Jurkat, Clone E6-1 (cell line): ENCODE results near the gene TANC1.
"Not testable (repeated sequence)": the region's sequence is repeated elsewhere in the genome, so short reads cannot be mapped to it uniquely, and the experiment has no call there.

Source experiments
- DNase-seq: peaks from one replicate; pipeline ENCODE4 v3.0.0-alpha.2; 2011; ENCODE audit warnings: low read depth, low spot score
- H3K4me3 ChIP-seq: 2 replicates; pipeline ENCODE4 v1.5.1; 2011; ENCODE audit warnings: mild to moderate bottlenecking, low read length, control low read depth, moderate library complexity

TANC1 gene

DNA sequence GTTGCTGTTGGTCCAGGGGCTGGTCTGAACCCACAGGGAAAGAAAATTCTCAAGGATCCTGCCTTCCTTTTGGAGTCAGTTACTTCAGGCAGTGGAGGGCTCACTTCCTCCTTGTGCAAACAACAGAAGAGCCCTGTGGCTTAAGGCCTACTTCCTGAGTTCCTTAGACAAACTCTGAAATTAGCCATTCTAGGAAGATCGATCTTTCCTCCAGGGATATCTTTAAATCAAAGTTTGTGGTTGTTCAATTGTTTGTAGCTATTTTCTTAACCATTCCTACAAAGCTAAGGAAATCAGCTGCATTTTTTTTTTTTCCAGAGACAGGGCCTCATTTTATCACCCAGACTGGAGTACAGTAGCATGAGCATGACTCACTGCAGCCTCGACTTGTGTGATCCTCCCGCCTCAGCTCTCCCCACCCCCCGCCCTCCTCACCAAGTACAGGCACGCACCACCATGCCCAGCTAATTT lies 156.0 kb downstream of the TANC1 start:
- peak; percentile 49 for DNase-seq
- H3K4me3 ChIP-seq, result no peak overlapping the region

DNA sequence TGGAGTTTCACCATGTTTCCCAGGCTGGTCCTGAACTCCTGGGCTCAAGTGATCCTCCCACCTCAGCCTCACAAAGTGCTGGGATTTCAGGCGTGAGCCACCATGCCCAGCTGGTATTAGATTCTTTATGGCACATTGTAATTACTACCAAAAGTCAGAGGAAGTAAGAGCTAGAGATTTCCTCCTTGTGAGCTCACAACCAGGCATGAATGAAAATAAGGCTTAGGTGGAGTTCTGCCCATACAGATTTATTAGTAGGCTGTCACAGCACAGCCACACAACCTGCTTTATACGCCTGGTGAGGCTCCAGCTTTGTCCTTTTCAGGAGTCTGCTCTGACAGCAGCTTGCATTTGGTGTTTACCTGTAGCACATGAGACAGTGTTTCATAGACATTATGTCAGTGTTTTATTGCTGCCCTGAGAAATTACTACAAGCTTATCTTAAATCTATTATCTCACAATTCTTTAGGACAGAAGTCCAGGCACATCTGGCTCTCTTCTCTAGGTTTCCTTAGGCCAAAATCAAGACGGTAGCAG lies 156.6 kb downstream of the TANC1 start:
- H3K4me3 ChIP-seq, result no peak overlapping the region
- DNase-seq, result no peak

DNA sequence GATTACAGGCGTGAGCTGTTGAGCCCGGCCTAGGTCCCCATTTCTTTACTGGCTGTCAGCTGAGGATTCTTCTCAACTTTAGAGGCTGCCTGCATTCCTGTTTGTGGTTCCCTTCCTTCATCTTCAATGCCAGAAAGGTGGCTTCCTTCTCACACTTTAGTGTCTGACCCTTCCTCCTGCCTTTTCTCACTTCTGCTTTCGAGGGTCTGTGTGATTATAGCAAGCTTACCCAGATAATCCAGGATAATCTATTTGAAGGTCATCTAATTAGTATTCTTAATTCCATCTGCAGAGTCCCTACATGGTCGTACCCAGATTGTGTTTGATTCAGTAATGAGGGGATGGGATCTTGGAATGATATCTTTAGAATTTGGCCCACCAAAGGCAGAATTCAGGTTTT lies 157.4 kb downstream of the TANC1 start:
- no peak overlapping the region for H3K4me3 ChIP-seq
- no peak for DNase-seq

DNA sequence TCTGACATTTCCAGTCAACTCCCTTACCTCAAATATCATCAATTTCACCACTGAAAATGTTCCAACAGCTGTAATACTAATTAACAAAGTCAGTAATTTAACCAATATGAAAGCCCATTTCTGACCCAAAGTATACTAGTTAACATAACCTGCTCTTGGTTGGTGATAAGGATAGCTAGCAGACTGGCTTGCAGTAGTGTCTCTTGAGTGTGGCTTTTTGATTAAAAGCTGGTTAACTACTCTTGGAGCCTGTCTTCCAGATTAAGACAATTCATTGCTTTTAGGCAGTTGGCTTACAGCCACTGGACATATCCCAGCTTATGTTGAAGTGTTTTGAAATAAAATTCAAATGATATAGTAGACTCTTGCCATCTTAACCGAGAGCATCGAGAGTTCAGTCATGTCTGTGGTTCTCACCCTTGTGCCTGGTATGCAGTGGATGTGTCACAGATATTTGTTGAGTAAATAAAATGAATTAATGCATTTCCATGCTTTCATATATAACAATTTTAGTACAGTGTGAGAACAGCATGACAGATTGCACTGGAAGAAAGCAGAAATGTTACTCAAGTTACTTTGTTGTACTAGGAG lies 158.1 kb downstream of the TANC1 start:
- no peak overlapping the region for H3K4me3 ChIP-seq
- no peak for DNase-seq

DNA sequence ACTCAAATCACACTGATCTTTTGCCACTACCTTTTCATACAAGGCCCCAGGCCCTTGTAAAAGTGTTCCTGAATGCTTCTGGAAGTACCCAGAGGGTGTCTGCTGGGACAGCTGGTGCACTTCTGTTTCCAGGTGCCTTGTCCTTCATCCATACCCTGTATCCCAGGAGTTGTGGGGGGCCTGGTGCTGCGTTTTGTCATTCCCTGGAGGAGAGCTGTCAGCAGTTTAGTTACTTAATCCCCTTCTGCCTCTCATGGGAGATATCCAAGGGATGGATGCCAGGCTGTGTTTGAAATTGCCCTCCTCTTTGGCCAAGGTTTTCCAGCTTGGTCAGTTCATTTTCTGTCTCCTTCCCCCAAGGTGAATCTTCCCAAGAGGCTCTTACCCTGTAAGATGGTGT lies 159.8 kb downstream of the TANC1 start:
- no peak for DNase-seq
- no peak overlapping the region for H3K4me3 ChIP-seq

DNA sequence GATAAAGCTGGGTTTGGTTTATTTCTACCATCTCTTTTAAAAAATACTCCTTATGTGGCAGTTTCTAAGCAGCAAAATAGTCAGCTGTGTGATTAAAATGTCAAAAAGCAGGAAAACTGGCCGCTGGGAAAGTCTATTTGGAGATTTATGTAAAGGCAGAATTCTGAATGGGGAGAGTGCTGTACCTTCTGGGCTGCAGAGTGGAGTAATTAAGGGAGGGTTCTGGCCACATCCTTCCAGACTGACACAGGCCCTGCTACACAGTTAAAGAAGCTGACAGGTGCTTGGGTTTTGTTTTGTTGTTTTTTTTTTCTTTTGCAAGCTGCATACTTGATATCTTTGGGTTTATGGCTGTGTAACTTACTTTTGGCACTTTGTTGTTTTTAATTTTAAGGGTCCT lies 160.8 kb downstream of the TANC1 start:
- H3K4me3 ChIP-seq, result no peak overlapping the region
- peak; percentile 84 for DNase-seq

DNA sequence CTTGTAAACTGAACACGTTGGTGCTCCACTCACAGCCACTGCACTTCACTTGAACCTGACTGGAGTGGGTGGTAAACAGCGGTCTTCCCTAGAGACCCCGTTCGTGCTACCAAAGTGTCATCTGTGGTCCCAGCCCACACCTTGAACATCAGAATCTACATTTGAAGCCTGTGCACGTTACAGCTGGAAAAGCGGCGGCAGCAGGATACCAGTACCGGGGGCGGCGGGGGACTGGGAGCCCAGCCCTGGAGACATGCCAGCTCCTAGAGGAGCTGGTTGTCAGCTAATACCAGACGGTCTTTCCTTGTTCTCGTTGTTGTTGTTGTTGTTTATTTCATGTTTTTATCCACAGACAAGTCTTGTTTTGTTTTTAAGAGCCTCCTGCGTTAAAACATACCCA lies 161.4 kb downstream of the TANC1 start:
- DNase-seq, result no peak

DNA sequence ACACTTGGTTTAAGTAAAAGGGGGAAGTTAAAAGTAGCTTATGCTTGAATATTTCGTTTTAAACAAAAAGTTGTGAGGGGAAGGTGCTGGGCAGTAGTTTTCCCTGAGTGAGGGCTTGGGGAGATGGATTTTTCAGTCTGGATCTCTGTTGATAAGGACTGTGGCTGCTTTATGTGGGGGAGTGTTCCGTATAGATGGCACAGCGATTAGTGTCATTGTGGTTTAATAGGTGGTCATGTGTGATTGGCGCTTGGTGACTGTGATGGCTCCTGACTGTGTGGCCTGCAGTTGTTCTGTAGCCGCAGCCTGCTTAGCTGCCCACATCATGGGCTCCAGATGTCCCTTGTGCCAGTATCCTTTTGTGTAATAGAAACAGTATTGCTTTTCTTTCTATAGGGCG lies 161.9 kb downstream of the TANC1 start:
- peak; percentile 72 for DNase-seq
- no peak overlapping the region for H3K4me3 ChIP-seq

More for the DNA sequence above, 161.4 kb downstream of the TANC1 start:
- H3K4me3 ChIP-seq, result no peak overlapping the region

DNA sequence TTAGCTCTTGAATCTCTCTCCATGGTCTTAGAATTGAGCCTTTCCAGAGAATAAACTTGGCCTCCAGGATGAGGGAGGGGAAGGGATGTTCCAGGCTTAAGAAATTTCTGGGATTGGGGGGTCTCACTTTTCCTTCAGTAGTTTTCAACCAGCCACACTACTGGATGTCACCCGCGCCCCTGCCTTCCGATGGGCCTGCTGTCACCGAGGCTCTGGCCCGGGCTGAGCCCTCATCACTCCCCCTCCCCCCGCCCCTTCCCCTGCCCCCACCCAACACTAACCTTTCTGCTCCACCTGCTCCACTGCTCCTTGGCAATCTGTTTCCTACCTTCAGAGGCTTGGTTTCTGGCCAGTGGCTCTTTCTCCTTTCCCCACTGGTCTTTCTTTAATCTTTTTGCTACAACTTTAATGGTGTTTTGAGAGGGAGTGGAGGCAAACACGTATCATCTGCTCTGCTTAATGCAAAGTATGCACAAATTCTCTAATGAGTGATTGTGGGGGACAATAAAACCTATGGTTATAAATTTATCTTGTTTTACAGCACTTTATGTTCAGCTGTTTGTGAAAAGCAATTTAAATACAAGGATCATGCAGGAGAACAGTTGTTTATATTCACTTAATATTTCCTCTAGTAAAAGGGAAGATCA lies 162.9 kb downstream of the TANC1 start:
- no peak for DNase-seq

DNA sequence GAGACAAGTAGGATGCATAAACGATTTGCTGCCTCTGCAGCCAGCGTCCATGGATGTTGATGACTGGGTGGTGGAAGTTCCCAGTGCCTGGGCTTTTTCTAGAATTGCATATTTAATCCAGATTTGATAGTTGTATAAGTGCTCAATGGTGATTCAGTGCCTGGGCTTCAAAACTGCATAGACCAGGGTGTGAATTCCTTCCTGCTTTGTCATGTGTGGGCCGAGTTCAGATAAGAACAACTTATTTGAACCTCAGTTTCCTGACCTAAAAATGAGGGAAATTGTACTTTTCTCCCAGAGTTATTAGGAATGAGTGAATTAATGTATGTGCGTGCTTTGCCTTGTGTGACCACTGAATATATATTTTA lies 163.5 kb downstream of the TANC1 start:
- DNase-seq, result no peak
- no peak overlapping the region for H3K4me3 ChIP-seq

More for the DNA sequence above, 162.9 kb downstream of the TANC1 start:
- no peak overlapping the region for H3K4me3 ChIP-seq

DNA sequence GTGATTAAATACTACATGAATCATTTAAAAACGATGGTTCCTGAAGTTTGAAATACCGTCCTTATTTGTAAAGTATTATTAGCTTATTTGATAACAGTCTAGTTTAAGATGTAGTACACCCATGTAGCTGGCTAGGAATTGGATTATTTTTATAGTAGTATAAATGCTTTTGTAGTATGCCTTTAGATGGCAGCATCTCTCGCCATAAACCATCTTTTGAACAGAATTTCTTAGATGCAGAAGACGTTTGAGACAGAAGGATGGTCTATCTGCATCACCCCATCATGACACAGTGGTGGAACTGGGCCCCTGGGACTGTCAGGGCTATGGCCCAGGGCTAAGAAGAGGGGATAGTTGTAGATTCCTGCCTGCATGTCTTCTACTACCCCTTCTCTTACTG lies 165.4 kb downstream of the TANC1 start:
- H3K4me3 ChIP-seq, result no peak overlapping the region
- DNase-seq, result no peak

DNA sequence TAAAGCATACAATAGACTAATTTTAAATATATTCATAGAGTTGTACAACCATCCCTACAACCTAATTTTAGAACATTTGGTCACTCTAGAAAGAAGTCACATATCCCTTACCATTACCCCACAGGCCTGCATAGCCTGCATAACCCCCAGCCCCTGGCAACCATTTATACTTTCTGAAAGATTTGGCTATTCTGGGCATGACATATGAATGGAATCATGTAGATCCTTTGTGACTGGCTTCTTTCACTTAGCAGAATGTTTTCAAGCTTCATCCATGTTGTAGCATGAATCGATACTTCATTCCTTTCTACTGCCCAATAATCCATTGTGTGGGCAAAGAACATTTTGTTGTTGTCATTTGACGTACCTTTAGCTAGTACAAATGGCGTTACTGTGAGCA lies 166.5 kb downstream of the TANC1 start:
- no peak overlapping the region for H3K4me3 ChIP-seq
- no peak for DNase-seq

DNA sequence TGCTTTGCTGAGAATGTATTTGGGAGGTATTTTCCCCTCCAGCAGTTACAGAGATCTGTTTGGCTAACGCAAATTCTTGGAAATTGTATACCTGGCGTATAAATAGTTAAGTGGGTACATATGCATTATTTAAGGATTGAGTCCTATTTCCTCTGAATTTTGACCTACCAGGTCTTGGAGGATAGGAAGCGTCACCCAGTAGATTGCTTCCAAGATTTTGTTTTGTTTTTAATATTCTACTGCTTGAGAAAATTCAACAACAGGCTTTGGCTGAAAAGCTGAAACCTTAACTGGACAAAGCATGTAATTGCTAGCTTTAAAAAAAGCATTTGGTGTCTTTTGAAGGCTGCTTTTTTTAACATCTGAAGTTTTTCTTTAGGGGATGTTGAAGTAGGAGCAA lies 168.0 kb downstream of the TANC1 start:
- no peak overlapping the region for H3K4me3 ChIP-seq
- DNase-seq, result no peak

DNA sequence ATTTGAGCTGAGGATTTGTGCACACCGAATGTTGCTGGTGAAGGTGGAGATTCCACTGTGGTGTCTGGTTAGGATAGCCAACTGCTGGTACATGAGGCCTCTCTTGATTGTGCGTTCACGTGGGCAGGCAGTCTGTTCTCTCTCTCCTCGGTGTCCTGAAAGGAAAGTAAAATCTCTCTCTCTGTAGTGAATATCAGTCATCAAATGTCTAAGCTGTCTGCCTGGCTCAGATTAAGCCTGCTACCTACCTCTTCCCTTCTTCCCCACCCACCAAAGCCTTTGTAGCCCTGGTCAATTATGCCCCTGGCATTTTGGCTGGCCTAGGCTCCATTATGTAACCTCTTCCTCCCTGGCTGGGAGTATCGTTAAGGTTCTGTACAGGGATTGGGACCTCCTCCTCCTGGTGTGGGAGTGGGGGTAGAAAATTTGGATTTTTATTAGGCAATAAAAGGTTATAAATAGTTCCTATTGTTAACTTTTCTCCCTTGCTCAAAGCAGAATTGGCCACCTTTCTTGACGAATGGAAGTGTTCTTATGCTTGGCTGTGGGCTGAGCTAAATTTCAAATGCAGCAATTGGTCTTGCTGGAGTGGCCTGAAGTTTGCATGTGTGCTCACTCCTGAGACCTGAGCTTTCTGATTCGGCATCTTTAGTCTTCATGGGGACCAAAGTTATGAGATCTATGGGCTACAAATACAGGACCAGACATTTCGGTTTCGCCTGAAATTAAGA lies 169.2 kb downstream of the TANC1 start:
- no peak overlapping the region for H3K4me3 ChIP-seq
- DNase-seq, result no peak

DNA sequence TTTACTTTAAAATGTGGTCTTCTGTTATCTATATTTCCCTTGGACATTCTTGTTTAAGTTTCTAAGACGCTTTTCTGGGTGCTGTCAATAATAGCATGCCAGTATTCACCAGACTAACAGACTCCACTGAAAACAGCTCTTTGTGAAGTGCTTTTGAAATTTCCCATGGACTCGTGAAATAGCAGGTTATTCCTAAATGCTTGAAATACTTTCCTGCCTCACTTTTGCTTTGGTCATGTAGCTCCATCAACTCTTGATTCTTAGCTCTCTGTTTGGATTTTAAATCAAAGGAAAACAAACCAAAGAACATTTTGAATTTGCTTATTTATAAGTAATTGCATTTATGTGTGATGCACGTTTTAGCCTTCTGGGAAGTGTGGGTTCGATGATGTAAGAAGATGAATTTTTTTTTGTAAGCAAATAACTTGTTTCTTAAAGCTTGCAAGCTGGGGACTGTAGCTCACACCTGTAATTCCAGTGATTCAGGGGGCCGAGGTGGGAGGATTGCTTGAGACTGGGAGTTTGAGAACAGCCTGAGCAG lies 170.3 kb downstream of the TANC1 start:
- H3K4me3 ChIP-seq, result no peak overlapping the region
- DNase-seq, result no peak

DNA sequence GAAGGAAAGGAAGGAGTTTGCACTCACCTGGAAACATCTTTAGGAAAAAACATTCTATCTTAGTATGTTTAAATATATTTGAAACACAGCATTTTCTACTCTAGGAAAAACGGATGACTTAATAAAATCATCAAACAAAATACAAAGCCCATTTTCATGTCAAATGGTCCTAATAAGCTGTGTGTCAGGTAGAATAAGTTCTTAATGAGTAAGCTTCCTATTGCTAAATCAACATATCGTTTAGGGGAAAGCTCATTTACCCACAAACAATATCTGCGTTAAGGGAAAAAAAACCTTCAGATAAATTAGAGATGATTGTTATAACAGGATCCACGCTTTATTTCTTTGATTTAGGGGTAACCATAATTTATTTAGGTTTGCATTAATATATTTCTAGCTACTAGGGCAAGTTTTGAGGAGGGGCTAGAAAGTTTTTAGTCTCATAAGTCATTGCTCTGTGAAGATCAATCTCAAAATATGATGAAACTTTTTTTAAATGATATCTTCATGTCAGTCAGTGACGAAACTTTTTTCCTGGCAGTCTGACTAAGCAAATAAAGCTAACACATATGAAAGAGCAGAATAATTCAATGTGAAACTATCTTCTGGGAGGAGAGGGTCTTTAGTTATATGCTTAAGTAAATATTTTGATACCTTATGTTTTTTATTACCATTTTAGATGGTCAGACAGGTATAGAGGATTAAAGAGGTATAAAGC lies 170.9 kb downstream of the TANC1 start:
- H3K4me3 ChIP-seq, result no peak overlapping the region
- no peak for DNase-seq

DNA sequence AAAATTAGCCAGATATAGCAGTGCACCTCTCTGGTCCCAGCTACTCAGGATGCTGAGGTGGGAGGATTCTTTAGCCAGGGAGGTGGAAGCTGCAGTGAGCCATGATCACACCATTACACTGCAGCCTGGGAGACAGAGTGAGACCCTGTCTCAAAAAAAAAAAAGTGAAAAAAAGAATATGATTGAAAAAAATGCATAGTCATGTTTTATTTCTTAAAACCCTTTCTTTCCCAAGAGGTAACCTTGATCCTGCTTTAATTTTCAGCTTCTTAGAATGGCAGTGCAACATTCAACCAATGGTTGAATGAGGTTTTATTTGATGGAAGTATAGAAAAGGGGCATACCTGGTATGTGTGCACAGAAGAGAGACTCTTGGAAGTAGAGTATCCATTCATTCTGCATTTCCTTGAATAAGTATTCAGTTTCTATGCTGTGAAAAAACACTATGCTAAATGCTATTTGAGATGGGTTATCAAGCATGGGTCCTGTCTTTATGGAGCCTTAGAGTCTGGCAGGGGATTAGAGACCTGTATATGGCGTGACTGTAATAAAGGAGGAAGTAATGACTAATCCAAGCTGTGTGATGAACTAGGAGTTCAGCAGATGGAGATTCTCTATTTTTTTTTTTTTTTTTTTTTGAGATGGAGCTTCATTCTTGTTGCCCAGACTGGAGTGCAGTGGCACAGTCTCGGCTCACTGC lies 171.8 kb downstream of the TANC1 start:
- no peak overlapping the region for H3K4me3 ChIP-seq
- no peak for DNase-seq

DNA sequence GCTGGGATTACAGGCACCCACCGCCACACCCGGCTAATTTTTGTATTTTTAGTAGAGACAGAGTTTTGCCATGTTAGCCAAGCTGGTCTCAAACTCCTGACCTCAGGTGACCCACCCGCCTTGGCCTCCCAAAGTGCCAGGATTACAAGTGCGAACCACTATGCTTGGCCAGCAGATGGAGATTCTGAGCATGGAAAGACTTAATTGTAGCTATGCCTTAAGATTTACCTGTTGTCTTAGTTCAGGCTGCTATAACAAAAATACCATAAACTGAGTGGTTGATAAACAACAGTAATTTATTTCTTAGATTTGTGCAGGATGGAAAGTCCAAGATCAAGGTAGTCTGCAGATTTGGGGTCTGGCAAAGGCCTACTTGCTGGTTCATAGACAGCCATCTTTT lies 172.4 kb downstream of the TANC1 start:
- DNase-seq, H3K4me3 ChIP-seq: not testable (repeated sequence)
